Activated naive CD4-positive, alpha-beta T cell treated with anti-CD3 and anti-CD28 coated beads, Interleukin-2, amount 10 ng/mL, durations not matched to agents 7 days and 5 days (primary cell): ENCODE data around the gene MYOZ2.

Source experiments
- CTCF ChIA-PET: fragments of 350-600 bp; sonication (Branson Sonifier 250); formaldehyde crosslinking; loops from one replicate; lab custom pipeline; 2021; ENCODE audit warnings: antibody characterized with exemption; lab: Charles Lee
- DNase-seq: peaks from one replicate; pipeline ENCODE4 v3.0.0-alpha.2; 2020
- H3K27ac Mint-ChIP-seq: one replicate; pipeline ENCODE4 v1.8.0; 2021; ENCODE audit warnings: mild to moderate bottlenecking, moderate library complexity, mixed read lengths
- H3K27me3 Mint-ChIP-seq: one replicate; pipeline ENCODE4 v1.8.0; 2021; ENCODE audit warnings: mild to moderate bottlenecking, mixed read lengths
- H3K36me3 Mint-ChIP-seq: one replicate; pipeline ENCODE4 v1.8.0; 2021; ENCODE audit warnings: mixed read lengths
- H3K4me1 Mint-ChIP-seq: one replicate; pipeline ENCODE4 v1.8.0; 2021; ENCODE audit warnings: mixed read lengths
- H3K4me3 Mint-ChIP-seq: one replicate; pipeline ENCODE4 v1.8.0; 2021; ENCODE audit warnings: mild to moderate bottlenecking, moderate library complexity, mixed read lengths
- H3K9me3 Mint-ChIP-seq: one replicate; pipeline ENCODE4 v1.8.0; 2021; ENCODE audit warnings: mixed read lengths

The MYOZ2 gene

DNA sequence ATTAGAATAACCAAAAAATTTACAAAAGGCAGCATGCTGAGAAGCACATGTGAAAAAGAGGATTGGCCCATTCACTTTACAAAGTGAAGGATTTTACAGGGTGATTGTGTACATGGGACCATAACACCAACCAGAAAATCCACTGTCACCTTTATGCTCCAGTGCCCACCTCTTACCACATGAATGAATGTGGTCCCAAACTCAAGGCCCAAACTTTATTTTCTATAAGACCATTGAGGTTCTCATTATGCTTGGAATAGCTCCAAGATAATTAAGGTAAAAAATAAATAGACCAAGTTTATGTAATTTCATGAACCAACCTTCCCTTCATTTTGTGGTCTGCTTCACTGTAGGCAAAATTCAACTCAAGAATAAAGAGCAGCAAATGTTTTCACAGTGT is 24.3 kb upstream of the MYOZ2 start:
- Mint-ChIP-seq H3K27me3 (no peaks in the 10 kb centered on the region), H3K4me1 (peaks cover 6% of the 10 kb centered on the region), H3K9me3 (no peaks in the 10 kb centered on the region), H3K4me3 (no peak overlapping the region), H3K27ac (no peak overlapping the region), H3K36me3 (no peaks in the 10 kb centered on the region)
- DNase-seq: no peak
- CTCF ChIA-PET: no interaction called here

DNA sequence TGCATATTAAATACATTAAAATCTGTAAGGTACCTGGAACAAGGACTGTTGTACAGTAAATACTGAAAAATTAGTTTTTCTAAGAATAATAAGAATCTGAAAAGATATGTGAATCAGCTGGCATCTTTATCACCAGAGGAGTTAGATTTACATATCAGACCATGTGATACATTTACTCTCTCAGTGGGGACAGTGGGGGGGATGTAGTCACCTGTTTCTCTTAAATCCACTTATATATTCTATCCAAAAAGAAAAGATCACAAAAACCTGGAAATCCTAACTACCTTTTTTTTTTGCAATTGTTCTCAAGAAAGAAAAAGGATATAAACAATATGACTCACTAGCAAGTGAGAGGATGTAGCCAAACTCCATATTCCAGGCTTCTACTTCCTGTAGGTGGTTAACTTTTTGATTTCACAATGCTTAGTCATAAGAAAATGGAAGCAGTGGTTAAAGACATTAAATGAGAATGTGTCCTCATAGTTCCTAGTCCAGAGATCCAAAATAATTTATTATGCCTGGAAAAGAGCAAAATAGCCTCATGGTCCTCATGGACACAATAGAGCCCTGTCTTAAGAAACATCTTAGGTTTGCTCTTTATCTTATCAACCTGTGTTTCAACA is 22.5 kb upstream of the MYOZ2 start:
- no peak for DNase-seq
- H3K4me1 Mint-ChIP-seq: peaks cover 3% of the 10 kb centered on the region
- H3K27ac Mint-ChIP-seq: no peak overlapping the region
- no peak overlapping the region for H3K4me3 Mint-ChIP-seq
- CTCF ChIA-PET: no interaction called here
- no peaks in the 10 kb centered on the region for H3K9me3 Mint-ChIP-seq
- no peaks in the 10 kb centered on the region for H3K27me3 Mint-ChIP-seq
- no peaks in the 10 kb centered on the region for H3K36me3 Mint-ChIP-seq

DNA sequence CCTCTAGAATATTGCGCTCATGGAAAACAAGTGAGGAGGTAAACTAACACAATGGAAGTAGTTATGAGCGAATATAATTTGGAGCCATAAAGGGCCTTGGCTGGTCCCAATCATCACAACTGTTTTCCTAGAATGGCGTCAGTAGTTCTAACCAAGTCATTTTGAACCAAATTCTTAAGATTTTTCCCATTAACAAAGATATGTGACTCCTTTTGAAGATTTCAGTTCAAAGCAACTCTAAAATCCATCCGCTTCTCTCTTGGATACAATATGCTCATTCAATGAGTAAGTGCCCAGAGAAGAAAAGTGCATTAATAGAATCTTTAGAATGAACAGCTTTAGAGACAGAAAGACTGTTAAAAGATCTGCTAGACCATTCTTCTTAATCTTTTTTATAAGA is 19.6 kb upstream of the MYOZ2 start:
- Mint-ChIP-seq H3K4me3 (no peak overlapping the region), H3K36me3 (no peaks in the 10 kb centered on the region), H3K4me1 (peaks cover 3% of the 10 kb centered on the region), H3K27me3 (no peaks in the 10 kb centered on the region), H3K9me3 (no peaks in the 10 kb centered on the region), H3K27ac (no peak overlapping the region)
- CTCF ChIA-PET: interaction anchor here (1.1 kb wide), 1 partner anchor 10 kb away, joined by 4 read pairs; no protein-coding TSS in a partner anchor
- no peak for DNase-seq

DNA sequence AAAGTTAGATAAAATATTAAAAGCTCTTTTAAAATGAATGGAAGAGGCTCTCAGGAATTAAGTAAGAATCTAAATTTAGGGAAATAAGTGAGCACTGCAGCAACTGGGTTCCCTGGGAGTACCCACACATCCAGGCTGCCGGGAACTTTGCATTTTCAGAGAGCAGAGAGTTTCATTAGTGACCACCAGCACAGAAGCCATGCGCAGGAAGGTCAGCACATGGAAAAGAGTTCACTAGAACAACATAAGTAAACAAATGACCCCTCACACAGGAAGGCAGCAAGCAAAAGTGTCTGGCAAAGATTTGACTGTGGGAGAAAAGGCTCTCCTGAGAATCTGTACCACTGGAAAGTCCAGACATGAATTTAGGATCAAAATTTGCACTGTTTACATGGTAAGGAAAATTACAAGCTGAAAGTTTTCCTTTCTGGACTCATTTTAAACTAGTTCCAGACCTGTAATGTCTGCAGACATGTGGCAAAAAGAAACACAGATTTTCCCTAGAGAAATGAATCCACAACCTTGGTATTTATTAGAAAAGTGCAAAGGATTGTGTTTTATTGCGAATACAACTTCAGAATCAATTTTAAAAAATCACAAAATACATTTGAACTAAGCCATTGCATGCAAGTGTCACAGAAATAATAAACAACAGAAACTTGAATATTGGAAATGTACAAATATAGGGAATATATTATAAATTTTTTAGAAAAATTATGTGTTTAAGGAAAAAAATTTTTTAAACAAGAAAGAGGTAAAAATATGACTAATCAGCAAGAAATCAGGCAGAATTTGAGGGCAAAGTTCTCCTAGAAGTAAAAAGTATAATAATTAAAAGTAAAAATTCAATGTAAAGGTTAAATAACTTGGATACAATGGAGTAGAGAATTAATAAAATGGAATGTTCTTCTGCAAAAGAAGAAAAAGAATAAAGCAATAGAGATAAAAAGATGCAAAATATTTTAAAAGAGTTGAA is 18.4 kb upstream of the MYOZ2 start:
- CTCF ChIA-PET: interaction anchor here (1.1 kb wide), 1 partner anchor 11 kb away, joined by 4 read pairs; no protein-coding TSS in a partner anchor

DNA sequence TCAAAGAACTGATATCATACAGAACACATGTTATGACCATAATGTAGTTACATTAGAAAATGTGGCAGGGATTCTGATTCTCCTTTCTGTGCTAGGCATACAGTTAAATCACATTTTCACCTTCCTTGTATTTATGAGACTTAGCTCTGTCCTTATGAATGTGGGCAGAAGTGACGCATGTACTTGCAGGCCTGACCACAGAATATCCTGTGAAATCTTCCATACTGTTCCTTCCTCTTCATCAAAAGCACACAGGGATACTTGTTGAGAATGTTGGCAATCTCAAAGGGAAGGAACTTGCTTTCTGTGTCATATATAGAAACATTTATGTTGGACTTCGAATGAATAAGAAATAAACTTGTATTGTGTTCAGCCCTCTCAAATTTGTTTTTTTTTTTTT is 17.2 kb upstream of the MYOZ2 start:
- Mint-ChIP-seq H3K4me1 (no peaks in the 10 kb centered on the region), H3K36me3 (no peaks in the 10 kb centered on the region), H3K27ac (no peak overlapping the region), H3K27me3 (no peaks in the 10 kb centered on the region), H3K4me3 (no peak overlapping the region), H3K9me3 (no peaks in the 10 kb centered on the region)
- CTCF ChIA-PET: interaction anchor here (1.0 kb wide), 1 partner anchor 9 kb away, joined by 3 read pairs; no protein-coding TSS in a partner anchor
- no peak for DNase-seq

More for the DNA sequence above, 18.4 kb upstream of the MYOZ2 start:
- Mint-ChIP-seq H3K4me1 (peaks cover 3% of the 10 kb centered on the region), H3K27ac (no peak overlapping the region), H3K36me3 (no peaks in the 10 kb centered on the region), H3K9me3 (no peaks in the 10 kb centered on the region), H3K27me3 (no peaks in the 10 kb centered on the region), H3K4me3 (no peak overlapping the region)
- DNase-seq: no peak

GRCh38 chr4:119124352-119124751 is 11.3 kb upstream of the MYOZ2 start:
- H3K9me3 Mint-ChIP-seq: no peaks in the 10 kb centered on the region
- no peaks in the 10 kb centered on the region for H3K4me1 Mint-ChIP-seq
- no peak for DNase-seq
- CTCF ChIA-PET: no interaction called here
- no peak overlapping the region for H3K4me3 Mint-ChIP-seq
- no peaks in the 10 kb centered on the region for H3K36me3 Mint-ChIP-seq
- no peak overlapping the region for H3K27ac Mint-ChIP-seq
- no peaks in the 10 kb centered on the region for H3K27me3 Mint-ChIP-seq

DNA sequence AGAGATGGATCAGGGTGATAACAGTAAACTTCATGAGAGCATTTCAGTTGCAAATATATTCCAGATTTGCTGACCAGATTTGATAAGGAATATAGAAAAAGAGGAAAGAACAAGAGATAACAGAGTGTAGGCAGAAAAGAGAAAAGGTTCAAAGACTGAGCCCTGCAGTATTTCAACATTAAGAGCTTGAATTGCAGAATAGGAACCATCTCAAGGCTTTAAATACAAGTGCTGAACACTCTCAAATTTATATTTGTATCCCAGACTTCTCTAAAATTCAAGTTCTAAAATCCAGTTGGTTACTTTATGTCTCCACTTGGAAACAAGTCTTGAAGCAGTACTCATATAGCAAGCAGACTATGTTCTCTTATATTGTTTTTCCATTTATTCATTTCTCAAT is 9.7 kb upstream of the MYOZ2 start:
- Mint-ChIP-seq H3K27me3 (no peaks in the 10 kb centered on the region), H3K4me1 (no peaks in the 10 kb centered on the region), H3K9me3 (no peaks in the 10 kb centered on the region), H3K4me3 (no peak overlapping the region), H3K27ac (no peak overlapping the region), H3K36me3 (no peaks in the 10 kb centered on the region)
- DNase-seq: no peak
- CTCF ChIA-PET: no interaction called here

DNA sequence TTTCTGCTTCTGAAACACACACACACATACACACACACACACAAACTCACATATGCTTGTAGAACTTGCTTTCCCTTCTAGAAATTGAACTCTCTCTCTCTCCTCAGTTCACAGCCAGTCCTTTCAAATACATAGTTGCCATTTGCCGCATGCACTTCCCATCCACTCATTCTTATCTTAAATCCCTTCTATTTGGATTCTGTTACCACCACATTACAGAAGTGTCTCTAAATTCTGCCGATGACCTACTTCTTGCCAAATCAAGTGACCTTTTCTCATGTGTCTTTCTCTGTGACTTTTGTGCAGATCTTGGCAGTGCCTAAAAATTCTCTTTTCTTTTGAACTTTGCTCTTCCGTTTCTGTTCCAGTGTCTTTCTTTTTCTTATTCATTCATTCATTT is 7.5 kb upstream of the MYOZ2 start:
- H3K4me3 Mint-ChIP-seq: no peak overlapping the region
- H3K36me3 Mint-ChIP-seq: no peaks in the 10 kb centered on the region

GRCh38 chr4:119130365-119131065 is 5.1 kb upstream of the MYOZ2 start:
- Mint-ChIP-seq H3K27ac (no peak overlapping the region), H3K4me3 (no peak overlapping the region), H3K27me3 (no peaks in the 10 kb centered on the region), H3K9me3 (no peaks in the 10 kb centered on the region), H3K4me1 (no peaks in the 10 kb centered on the region), H3K36me3 (no peaks in the 10 kb centered on the region)
- CTCF ChIA-PET: no interaction called here
- DNase-seq: no peak

More for the DNA sequence above, 7.5 kb upstream of the MYOZ2 start:
- no peaks in the 10 kb centered on the region for H3K27me3 Mint-ChIP-seq
- no peak overlapping the region for H3K27ac Mint-ChIP-seq
- H3K9me3 Mint-ChIP-seq: no peaks in the 10 kb centered on the region
- H3K4me1 Mint-ChIP-seq: no peaks in the 10 kb centered on the region
- DNase-seq: no peak
- CTCF ChIA-PET: no interaction called here

DNA sequence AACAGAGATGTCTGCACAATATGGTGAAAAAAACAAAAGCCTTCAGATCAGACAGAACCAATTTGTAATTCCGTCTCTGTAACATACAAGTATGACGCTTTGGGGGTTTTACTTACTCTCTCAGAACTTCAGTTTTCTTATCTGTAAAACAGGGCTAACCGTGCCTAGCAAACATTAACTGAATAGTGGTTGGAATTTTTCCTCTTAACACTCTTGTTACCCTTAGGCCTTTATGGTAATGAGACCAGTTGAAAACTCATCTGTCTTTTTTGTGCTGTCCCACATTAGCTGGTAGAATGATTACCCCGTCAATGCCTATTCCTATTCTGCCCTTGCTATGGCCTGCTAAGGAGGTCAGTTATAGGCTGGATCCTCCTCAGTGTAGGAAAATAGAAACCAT is 4.5 kb upstream of the MYOZ2 start:
- Mint-ChIP-seq H3K4me1 (no peaks in the 10 kb centered on the region), H3K4me3 (no peak overlapping the region), H3K9me3 (no peaks in the 10 kb centered on the region), H3K27ac (no peak overlapping the region), H3K36me3 (no peaks in the 10 kb centered on the region), H3K27me3 (no peaks in the 10 kb centered on the region)
- no peak for DNase-seq
- CTCF ChIA-PET: no interaction called here

DNA sequence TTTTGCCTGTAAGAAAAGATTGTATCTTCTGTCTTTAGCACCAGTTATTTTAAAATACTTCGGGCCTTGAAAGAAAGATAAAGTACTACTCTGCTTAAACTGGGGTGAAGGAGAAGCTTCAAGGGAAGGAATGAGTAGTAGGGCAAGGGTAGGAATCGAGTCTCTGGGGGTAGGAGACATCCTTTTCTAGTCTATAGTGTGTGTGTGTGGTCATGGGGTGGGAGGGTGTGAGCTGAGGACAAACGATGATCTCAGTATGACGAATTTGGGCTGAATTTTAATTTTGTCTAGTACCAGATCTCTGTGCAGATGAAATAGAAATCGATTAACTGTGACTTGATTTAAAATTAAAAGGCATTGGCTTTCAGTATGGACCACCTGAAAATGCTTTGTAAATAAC is 3.3 kb upstream of the MYOZ2 start:
- Mint-ChIP-seq H3K36me3 (no peaks in the 10 kb centered on the region), H3K27me3 (no peaks in the 10 kb centered on the region), H3K9me3 (no peaks in the 10 kb centered on the region), H3K4me3 (no peak overlapping the region), H3K27ac (no peak overlapping the region), H3K4me1 (no peaks in the 10 kb centered on the region)
- CTCF ChIA-PET: no interaction called here
- DNase-seq: no peak

DNA sequence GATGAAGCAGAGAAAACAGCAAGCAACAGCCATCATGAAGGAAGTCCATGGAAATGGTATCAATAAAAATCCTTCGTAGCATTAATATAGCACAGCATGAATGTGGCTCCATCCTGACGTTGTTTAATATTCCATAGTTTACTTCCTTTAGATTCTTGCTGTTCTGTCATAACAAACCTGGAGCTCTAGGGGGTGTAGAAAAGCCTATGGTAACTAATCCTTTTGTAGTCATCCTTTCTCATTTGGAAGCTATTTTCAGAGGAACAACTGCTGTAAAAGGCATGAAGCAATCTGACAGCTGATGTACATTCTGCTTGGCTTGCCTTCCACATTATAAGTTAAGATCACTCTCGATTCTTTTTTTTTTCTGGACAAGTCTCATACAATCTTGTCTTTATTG is 914 bp downstream of the MYOZ2 start:
- H3K4me1 Mint-ChIP-seq: peaks cover 24% of the 10 kb centered on the region
- DNase-seq: no peak
- H3K36me3 Mint-ChIP-seq: no peaks in the 10 kb centered on the region
- no peaks in the 10 kb centered on the region for H3K27me3 Mint-ChIP-seq
- H3K4me3 Mint-ChIP-seq: no peak overlapping the region
- H3K9me3 Mint-ChIP-seq: no peaks in the 10 kb centered on the region
- CTCF ChIA-PET: no interaction called here
- H3K27ac Mint-ChIP-seq: no peak overlapping the region

- DNase-seq: no peak
- Mint-ChIP-seq H3K9me3 (no peaks in the 10 kb centered on the region), H3K36me3 (no peaks in the 10 kb centered on the region), H3K27me3 (no peaks in the 10 kb centered on the region), H3K4me3 (no peak overlapping the region), H3K27ac (no peak overlapping the region), H3K4me1 (peaks cover 24% of the 10 kb centered on the region)
- CTCF ChIA-PET: no interaction called here
Observed at GRCh38 chr4:119138046-119138445, 2.4 kb downstream of the MYOZ2 start.

GRCh38 chr4:119139311-119139710 is 3.7 kb downstream of the MYOZ2 start:
- H3K4me1 Mint-ChIP-seq: peaks cover 24% of the 10 kb centered on the region
- CTCF ChIA-PET: no interaction called here

More at GRCh38 chr4:119139311-119139710, 3.7 kb downstream of the MYOZ2 start:
- Mint-ChIP-seq H3K4me3 (no peak overlapping the region), H3K9me3 (no peaks in the 10 kb centered on the region), H3K36me3 (no peaks in the 10 kb centered on the region), H3K27me3 (no peaks in the 10 kb centered on the region), H3K27ac (no peak overlapping the region)
- DNase-seq: no peak
